HepG2 (cell line): ENCODE data around the gene NATD1. TPM values are rescaled to one million over a fixed set of nuclear protein-coding genes. Genes with fewer than 3 reads are reported as not detected.

ENCODE experiments used
- ATAD3A ChIP-seq: sonication (generic); formaldehyde crosslinking; IDR thresholded peaks from 2 replicates; pipeline ENCODE4 v1.4.0; 2020; ENCODE audit warnings: missing genetic modification reagents
- CC2D1A ChIP-seq: sonication (generic); formaldehyde crosslinking; IDR thresholded peaks from 2 replicates; pipeline ENCODE4 v1.8.1; 2023; ENCODE audit warnings: mild to moderate bottlenecking, missing genetic modification reagents
- CEBPB ChIP-seq: IDR thresholded peaks from 2 replicates; pipeline ENCODE4 v1.6.1; 2011; ENCODE audit warnings: low read depth, low read length, improper control_type of control experiment, borderline replicate concordance
- EED ChIP-seq: sonication (generic); formaldehyde crosslinking; IDR thresholded peaks from 2 replicates; pipeline ENCODE4 v1.5.0; 2020; ENCODE audit warnings: mild to moderate bottlenecking, missing genetic modification reagents
- FOXC1 ChIP-seq: sonication (generic); formaldehyde crosslinking; IDR thresholded peaks from 2 replicates; pipeline ENCODE4 v1.8.0; 2022; ENCODE audit warnings: mild to moderate bottlenecking, missing genetic modification reagents, borderline replicate concordance
- HNF4G ChIP-seq, 2 experiments: sonication (generic) in 1 of 2; formaldehyde crosslinking in 1 of 2; IDR thresholded peaks; 2 replicates each; pipeline versions ENCODE4 v1.4.0 to v1.6.1; 2011 to 2020; ENCODE audit warnings: borderline replicate concordance in 2 of 2, low read depth in 2 of 2, mild to moderate bottlenecking in 2 of 2, low read length in 1 of 2, missing genetic modification reagents in 1 of 2, moderate library complexity in 1 of 2
- MAX ChIP-seq: IDR thresholded peaks from 2 replicates; pipeline ENCODE4 v1.6.1; 2012; ENCODE audit warnings: inconsistent platforms
- MXD4 ChIP-seq: IDR thresholded peaks from 2 replicates; pipeline ENCODE4 v1.6.1; 2016; ENCODE audit warnings: mild to moderate bottlenecking, missing biosample characterization, missing genetic modification reagents
- NAIF1 ChIP-seq: sonication (generic); formaldehyde crosslinking; IDR thresholded peaks from 2 replicates; pipeline ENCODE4 v1.5.0; 2020; ENCODE audit warnings: mild to moderate bottlenecking, missing genetic modification reagents, borderline replicate concordance
- POLR2A ChIP-seq, 2 experiments: IDR thresholded peaks; 2 replicates each; pipeline ENCODE4 v1.6.1; 2011; ENCODE audit warnings: low read depth in 2 of 2, low read length in 2 of 2, mild to moderate bottlenecking in 1 of 2, moderate library complexity in 1 of 2; ENCODE audit not compliant: insufficient read depth in 1 of 2
- ZBED4 ChIP-seq: sonication (generic); formaldehyde crosslinking; IDR thresholded peaks from 2 replicates; pipeline ENCODE4 v1.4.0; 2020; ENCODE audit warnings: missing genetic modification reagents, borderline replicate concordance
- ZNF10 ChIP-seq: sonication (generic); formaldehyde crosslinking; IDR thresholded peaks from 2 replicates; pipeline ENCODE4 v1.4.0; 2020; ENCODE audit warnings: mild to moderate bottlenecking, low read depth, missing genetic modification reagents, borderline replicate concordance
- ZNF143 ChIP-seq: sonication (generic); formaldehyde crosslinking; IDR thresholded peaks from 2 replicates; pipeline ENCODE4 v1.4.0; 2020; ENCODE audit warnings: missing genetic modification reagents
- ZNF446 ChIP-seq: sonication (generic); formaldehyde crosslinking; IDR thresholded peaks from 2 replicates; pipeline ENCODE4 v1.5.0; 2020; ENCODE audit warnings: mild to moderate bottlenecking, missing genetic modification reagents
- ZNF597 ChIP-seq: sonication (generic); formaldehyde crosslinking; IDR thresholded peaks from 2 replicates; pipeline ENCODE4 v1.5.0; 2020; ENCODE audit warnings: missing genetic modification reagents
- ZNF747 ChIP-seq: sonication (generic); formaldehyde crosslinking; IDR thresholded peaks from 2 replicates; pipeline ENCODE4 v1.8.1; 2023; ENCODE audit warnings: missing genetic modification reagents, mild to moderate bottlenecking, borderline replicate concordance
- ZNF788 ChIP-seq: sonication (generic); formaldehyde crosslinking; IDR thresholded peaks from 2 replicates; pipeline ENCODE4 v1.5.0; 2020; ENCODE audit warnings: mild to moderate bottlenecking, missing genetic modification reagents, borderline replicate concordance
- polyA plus RNA-seq, 8 experiments: library from polyadenylated mRNA; depleted of rRNA in 3 of 8; stranded (reverse) in 7 of 8; unstranded in 1 of 8; fragments of >200 nt; fragmentation: Illumina TruSeq in 4 of 8; extraction: Trizol in 4 of 8; gene quantifications; 2 replicates each; pipeline versions ENCODE4 v1.2.1 to v1.2.3, GENCODE V29; 2011 to 2016; ENCODE audit warnings: low read depth in 4 of 8, missing spikeins in 1 of 8, mixed read lengths in 1 of 8; ENCODE audit not compliant: insufficient read depth in 1 of 8
- total RNA-seq, 5 experiments: library from RNA; depleted of rRNA; stranded (reverse); fragments of >200 nt; fragmentation: Illumina TruSeq; extraction: Trizol; gene quantifications; 2 replicates each; pipeline ENCODE4 v1.2.3, GENCODE V29; 2016; ENCODE audit warnings: low read depth in 1 of 5
- TF ChIP-seq, protein P1 (sequence below): IDR thresholded peaks from 2 replicates; pipeline ENCODE4 v1.6.1; 2012; ENCODE audit warnings: low read depth, low read length, improper control_type of control experiment
- TF ChIP-seq, protein P2 (sequence below): sonication (generic); formaldehyde crosslinking; IDR thresholded peaks from 2 replicates; pipeline ENCODE4 v1.4.0; 2020; ENCODE audit warnings: mild to moderate bottlenecking, missing genetic modification reagents

Gene NATD1
- total and polyA plus RNA-seq, 2 of the 13 experiments (the other 11 are each of a cell fraction or from before 2014, with no cell fraction given), result 0.31 to 2.3 TPM

DNA sequence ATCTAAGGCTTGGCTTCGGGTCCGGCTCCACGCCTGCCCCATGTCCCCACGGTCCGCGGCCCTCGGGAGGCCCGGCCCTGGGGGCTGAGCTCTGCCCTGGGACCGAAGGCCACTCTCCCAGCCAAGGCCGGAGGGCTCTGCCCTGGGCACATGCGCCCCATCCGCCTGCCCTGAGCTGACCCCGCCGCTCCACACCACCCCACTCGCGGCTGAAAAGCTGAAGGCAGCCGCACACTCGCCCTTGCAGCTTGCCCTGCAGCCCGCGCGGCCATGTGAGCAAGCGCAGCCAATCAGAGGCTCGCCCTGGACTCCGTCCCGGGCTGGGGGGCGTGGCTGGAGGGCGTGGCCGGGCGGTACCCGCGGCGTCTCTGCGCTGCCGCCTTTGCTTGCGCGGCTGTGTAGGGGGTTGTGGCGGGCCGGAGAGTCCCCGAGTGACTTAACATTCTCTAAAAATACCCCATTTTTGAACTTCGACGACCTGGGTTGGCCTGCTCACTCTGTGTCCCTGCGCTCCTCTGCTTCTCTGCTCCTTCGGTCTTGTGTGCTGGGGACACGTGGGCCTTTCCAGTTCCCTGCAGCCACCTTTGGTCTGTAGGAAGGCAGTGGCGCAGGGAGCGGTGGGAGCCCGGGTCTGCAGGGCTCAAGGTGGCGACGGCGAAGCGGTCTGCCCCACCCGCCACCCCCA lies 22.5 kb upstream of the NATD1 start (continued):
- 0 out of 2 replicates have a peak, but pooled peaks have one; percentile 61 for TF ChIP-seq ZBED4 (CRISPR knock-in tag)
- TF ChIP-seq CEBPB, result no peak
- TF ChIP-seq, protein P1, sequence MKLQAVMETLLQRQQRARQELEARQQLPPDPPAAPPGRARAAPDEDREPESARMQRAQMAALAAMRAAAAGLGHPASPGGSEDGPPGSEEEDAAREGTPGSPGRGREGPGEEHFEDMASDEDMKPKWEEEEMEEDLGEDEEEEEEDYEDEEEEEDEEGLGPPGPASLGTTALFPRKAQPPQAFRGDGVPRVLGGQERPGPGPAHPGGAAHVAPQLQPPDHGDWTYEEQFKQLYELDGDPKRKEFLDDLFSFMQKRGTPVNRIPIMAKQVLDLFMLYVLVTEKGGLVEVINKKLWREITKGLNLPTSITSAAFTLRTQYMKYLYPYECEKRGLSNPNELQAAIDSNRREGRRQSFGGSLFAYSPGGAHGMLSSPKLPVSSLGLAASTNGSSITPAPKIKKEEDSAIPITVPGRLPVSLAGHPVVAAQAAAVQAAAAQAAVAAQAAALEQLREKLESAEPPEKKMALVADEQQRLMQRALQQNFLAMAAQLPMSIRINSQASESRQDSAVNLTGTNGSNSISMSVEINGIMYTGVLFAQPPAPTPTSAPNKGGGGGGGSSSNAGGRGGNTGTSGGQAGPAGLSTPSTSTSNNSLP, result no peak
- peak in 1 of 2 experiments; percentile 85; a peak in 2 of 4 replicates for TF ChIP-seq POLR2A (IDR thresholded peaks at IDR 0.05; ENCODE audit: insufficient read depth in 1 of 2, low read depth in 2 of 2, low read length in 2 of 2)
- 0 out of 2 replicates have a peak, but pooled peaks have one; percentile 62 for TF ChIP-seq ZNF747
- peak; percentile 89; the same call in 1 of the 2 replicates for TF ChIP-seq ZNF446
- TF ChIP-seq NAIF1 (CRISPR knock-in tag), result peak; percentile 59; the same call in 1 of the 2 replicates
- peak; percentile 53; the same call in 1 of the 2 replicates for TF ChIP-seq ZNF143 (CRISPR knock-in tag)
- peak; percentile 55; the same call in 1 of the 2 replicates for TF ChIP-seq MXD4 (CRISPR knock-in tag)
- TF ChIP-seq EED, result peak; percentile 70
- peak; percentile 29; the same call in 1 of the 2 replicates for TF ChIP-seq ZNF788
- TF ChIP-seq, protein P2, sequence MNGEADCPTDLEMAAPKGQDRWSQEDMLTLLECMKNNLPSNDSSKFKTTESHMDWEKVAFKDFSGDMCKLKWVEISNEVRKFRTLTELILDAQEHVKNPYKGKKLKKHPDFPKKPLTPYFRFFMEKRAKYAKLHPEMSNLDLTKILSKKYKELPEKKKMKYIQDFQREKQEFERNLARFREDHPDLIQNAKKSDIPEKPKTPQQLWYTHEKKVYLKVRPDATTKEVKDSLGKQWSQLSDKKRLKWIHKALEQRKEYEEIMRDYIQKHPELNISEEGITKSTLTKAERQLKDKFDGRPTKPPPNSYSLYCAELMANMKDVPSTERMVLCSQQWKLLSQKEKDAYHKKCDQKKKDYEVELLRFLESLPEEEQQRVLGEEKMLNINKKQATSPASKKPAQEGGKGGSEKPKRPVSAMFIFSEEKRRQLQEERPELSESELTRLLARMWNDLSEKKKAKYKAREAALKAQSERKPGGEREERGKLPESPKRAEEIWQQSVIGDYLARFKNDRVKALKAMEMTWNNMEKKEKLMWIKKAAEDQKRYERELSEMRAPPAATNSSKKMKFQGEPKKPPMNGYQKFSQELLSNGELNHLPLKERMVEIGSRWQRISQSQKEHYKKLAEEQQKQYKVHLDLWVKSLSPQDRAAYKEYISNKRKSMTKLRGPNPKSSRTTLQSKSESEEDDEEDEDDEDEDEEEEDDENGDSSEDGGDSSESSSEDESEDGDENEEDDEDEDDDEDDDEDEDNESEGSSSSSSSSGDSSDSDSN (CRISPR knock-in tag), result peak; percentile 87
- TF ChIP-seq ZNF597 (CRISPR knock-in tag), result no peak
- no peak for TF ChIP-seq ATAD3A
- no peak for TF ChIP-seq CC2D1A (CRISPR knock-in tag)
- no peak for TF ChIP-seq ZNF10
- TF ChIP-seq MAX, result peak; percentile 83
- TF ChIP-seq FOXC1 (CRISPR knock-in tag), result peak; percentile 86
- TF ChIP-seq HNF4G (IDR thresholded peaks at IDR 0.05; ENCODE audit: borderline replicate concordance, low read depth, low read length), result 0 out of 2 replicates have a peak, but pooled peaks have one; percentile 16
- TF ChIP-seq HNF4G (CRISPR knock-in tag; IDR thresholded peaks at IDR 0.05; ENCODE audit: borderline replicate concordance, low read depth), result peak; percentile 44; the same call in 1 of the 2 replicates
